ENCODE results near the gene PLEKHA8. TPM values are rescaled to one million over a fixed set of nuclear protein-coding genes. Genes with fewer than 3 reads are reported as not detected.

PLEKHA8 gene
- total RNA-seq = 4.6 and 4.9 TPM in 2 replicates

GRCh38 chr7:30028216-30028748, at the start of gene PLEKHA8:
Gene PLEKHA8 (plus strand): TSS chr7:30028412. CDS start chr7:30028763, 351 bp downstream.

GRCh38 chr7:29989257-29989995, 38.8 kb upstream of the PLEKHA8 start, which contains the start of gene SCRN1:
Gene SCRN1 (minus strand): TSS chr7:29989801. CDS start chr7:29969067, 20,734 bp downstream.

GRCh38 chr7:30026229-30027064, 1.8 kb upstream of the PLEKHA8 start, which contains the start of gene FKBP14:
Gene FKBP14 (minus strand): TSS chr7:30026702. CDS start chr7:30026508, 194 bp downstream.

GRCh38 chr7:30134611-30135300, 106.5 kb downstream of the PLEKHA8 start, which contains the start of gene MTURN:
Gene MTURN (plus strand): TSS chr7:30134986. CDS start chr7:30135137, 151 bp downstream.

Other genes starting within 250 kb of the PLEKHA8 start
- under 0.01 and 0.25 TPM in 2 replicates for gene WIPF3, start 221.9 kb upstream of the PLEKHA8 start, total RNA-seq
- gene SCRN1, start 38.6 kb upstream of the PLEKHA8 start, total RNA-seq = 60.8 and 72.8 TPM in 2 replicates
- 8.2 and 13.5 TPM in 2 replicates for gene FKBP14, start 1.7 kb upstream of the PLEKHA8 start, total RNA-seq
- gene MTURN, start 106.6 kb downstream of the PLEKHA8 start, total RNA-seq = 5.2 and 6.0 TPM in 2 replicates

Data from mesangial cell (primary cell).